Loucy (cell line): Measurements from ENCODE around the gene TNFAIP8L2.

Source experiments
- EZH2phosphoT487 ChIP-seq: fragments of 200-600 bp; IDR thresholded peaks from 2 replicates; pipeline ENCODE4 v1.6.1; 2018; ENCODE audit warnings: antibody characterized with exemption, mild to moderate bottlenecking, moderate library complexity, borderline replicate concordance
- TF ChIP-seq, protein P1 (sequence below): fragments of 200-600 bp; sonication (generic); conservative IDR thresholded peaks from 2 replicates; pipeline ENCODE4 v1.5.1; 2014; ENCODE audit warnings: mild to moderate bottlenecking, antibody characterized with exemption, low read length

DNA sequence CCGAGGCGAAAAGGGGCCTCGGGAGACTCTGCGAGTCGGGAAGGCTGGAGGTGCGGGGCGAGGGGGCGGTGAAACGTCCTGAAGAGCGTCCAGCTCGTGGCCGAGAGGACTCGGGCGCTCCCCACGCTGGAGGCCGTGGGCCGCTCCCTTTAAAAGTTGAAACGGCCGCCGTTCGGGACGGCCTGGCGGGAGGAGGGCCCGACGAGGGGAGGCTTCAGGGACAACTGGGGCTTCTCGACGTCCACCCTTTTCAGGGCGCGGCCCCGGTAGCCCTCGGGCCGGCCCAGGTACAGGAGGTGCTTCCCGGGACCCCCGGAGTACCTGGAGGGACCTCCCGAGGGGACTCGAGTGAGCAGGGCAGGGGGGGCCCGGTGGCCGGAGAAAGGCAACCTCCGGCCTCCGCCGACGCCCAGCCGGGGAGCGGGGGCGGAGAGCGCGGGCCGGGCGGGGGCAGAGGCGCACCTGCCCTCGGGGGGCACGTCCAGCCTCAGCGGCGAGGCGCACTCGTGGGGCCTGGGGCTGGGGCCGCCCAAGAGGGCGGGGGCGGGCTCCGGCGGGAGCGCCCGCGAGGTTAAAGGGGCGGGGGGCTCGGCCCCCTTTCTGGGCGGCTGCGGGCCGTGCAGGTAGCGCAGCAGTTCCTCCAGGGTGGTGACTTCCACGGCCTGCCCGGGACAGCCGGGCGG, 24.0 kb upstream of the TNFAIP8L2 start:
- TF ChIP-seq, protein P1, sequence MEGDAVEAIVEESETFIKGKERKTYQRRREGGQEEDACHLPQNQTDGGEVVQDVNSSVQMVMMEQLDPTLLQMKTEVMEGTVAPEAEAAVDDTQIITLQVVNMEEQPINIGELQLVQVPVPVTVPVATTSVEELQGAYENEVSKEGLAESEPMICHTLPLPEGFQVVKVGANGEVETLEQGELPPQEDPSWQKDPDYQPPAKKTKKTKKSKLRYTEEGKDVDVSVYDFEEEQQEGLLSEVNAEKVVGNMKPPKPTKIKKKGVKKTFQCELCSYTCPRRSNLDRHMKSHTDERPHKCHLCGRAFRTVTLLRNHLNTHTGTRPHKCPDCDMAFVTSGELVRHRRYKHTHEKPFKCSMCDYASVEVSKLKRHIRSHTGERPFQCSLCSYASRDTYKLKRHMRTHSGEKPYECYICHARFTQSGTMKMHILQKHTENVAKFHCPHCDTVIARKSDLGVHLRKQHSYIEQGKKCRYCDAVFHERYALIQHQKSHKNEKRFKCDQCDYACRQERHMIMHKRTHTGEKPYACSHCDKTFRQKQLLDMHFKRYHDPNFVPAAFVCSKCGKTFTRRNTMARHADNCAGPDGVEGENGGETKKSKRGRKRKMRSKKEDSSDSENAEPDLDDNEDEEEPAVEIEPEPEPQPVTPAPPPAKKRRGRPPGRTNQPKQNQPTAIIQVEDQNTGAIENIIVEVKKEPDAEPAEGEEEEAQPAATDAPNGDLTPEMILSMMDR: no peak
- no peak for TF ChIP-seq EZH2phosphoT487
